ENCODE measurements around the gene TAL1. TPM values are rescaled to one million over a fixed set of nuclear protein-coding genes. Genes with fewer than 3 reads are reported as not detected.

TAL1 gene
- total RNA-seq, 2 experiments from 2014 or later, result not detected

- ATAC-seq (peak; percentile 33), DNase-seq (no peak)
- no peaks in the 10 kb centered on the region for H3K36me3 Mint-ChIP-seq
- no peak overlapping the region for H3K4me3 Mint-ChIP-seq
- H3K27ac Mint-ChIP-seq, result no peak overlapping the region
- H3K9me3 Mint-ChIP-seq (ENCODE audit: low read depth), result no peaks in the 10 kb centered on the region
- peaks cover 61% of the 10 kb centered on the region for H3K27me3 Mint-ChIP-seq
- peaks cover 13% of the 10 kb centered on the region for H3K4me1 Mint-ChIP-seq
- CTCF ChIA-PET, result interaction anchor here (0.6 to 1.8 kb wide), 4 partner anchors 22 to 199 kb away, joined by 4 to 5 read pairs (median 4); partner anchors contain the start of gene FOXD2
Measured at GRCh38 chr1:47238935-47239592, 7.0 kb upstream of the TAL1 start.

DNA sequence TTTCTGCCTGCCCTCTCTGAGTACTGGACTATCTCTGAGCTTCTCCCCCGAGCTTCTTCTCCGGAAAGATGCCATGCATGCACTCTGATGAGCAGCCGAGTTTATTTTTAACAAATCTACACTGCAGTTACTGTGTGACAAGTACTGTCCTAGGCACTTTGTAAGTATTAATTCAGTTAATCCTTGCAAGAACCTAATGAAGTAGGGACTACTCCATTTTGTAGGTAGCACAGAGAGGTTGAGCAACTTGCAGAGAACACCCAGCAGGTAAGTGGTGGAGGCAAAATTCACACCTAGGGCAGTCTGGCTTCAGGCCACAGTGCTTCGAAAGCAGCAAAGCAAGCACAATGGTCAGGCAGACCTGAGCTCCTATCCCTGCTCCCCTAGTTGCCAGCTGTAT, 3.8 kb upstream of the TAL1 start:
- CTCF ChIA-PET, result interaction anchor here (1.2 to 2.5 kb wide), 3 partner anchors 9 to 201 kb away, joined by 4 to 9 read pairs (median 4); partner anchors contain the start of gene FOXD2
- Mint-ChIP-seq H3K27ac (no peak overlapping the region), H3K4me1 (peaks cover 21% of the 10 kb centered on the region), H3K9me3 (ENCODE audit: low read depth) (no peaks in the 10 kb centered on the region), H3K4me3 (no peak overlapping the region), H3K36me3 (no peaks in the 10 kb centered on the region), H3K27me3 (peaks cover 72% of the 10 kb centered on the region)
- DNase-seq (no peak), ATAC-seq (no peak)

- CTCF ChIA-PET, result interaction anchor here (1.2 to 1.3 kb wide), 2 partner anchors 8 to 202 kb away, joined by 4 read pairs; partner anchors contain the start of gene FOXD2
- no peak overlapping the region for H3K27ac Mint-ChIP-seq
- peaks cover 23% of the 10 kb centered on the region for H3K4me1 Mint-ChIP-seq
- H3K9me3 Mint-ChIP-seq (ENCODE audit: low read depth), result no peaks in the 10 kb centered on the region
- ATAC-seq (no peak), DNase-seq (no peak)
- no peaks in the 10 kb centered on the region for H3K36me3 Mint-ChIP-seq
- H3K27me3 Mint-ChIP-seq, result peaks cover 78% of the 10 kb centered on the region
- no peak overlapping the region for H3K4me3 Mint-ChIP-seq
Measured at GRCh38 chr1:47235241-47235681, 3.2 kb upstream of the TAL1 start.

DNA sequence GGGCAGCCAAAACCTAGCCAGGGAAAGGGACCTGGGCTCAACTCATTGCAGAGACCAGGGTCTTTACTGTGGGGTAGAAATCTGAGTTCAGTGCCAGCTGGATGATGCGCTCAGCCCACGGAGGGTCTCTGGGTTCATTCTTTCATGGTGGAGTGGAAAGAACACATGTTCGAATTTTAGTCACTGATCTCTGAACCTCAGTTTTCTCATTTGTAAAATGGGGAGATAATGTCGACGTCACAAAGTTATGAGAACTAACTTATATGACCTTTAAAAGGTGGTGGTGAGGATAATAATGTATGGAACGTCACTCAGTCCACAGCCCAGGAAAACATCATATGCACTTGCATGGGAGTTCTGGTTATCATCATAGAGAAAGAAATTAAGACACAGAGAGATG, 1.2 kb upstream of the TAL1 start:
- no peak for ATAC-seq

DNA sequence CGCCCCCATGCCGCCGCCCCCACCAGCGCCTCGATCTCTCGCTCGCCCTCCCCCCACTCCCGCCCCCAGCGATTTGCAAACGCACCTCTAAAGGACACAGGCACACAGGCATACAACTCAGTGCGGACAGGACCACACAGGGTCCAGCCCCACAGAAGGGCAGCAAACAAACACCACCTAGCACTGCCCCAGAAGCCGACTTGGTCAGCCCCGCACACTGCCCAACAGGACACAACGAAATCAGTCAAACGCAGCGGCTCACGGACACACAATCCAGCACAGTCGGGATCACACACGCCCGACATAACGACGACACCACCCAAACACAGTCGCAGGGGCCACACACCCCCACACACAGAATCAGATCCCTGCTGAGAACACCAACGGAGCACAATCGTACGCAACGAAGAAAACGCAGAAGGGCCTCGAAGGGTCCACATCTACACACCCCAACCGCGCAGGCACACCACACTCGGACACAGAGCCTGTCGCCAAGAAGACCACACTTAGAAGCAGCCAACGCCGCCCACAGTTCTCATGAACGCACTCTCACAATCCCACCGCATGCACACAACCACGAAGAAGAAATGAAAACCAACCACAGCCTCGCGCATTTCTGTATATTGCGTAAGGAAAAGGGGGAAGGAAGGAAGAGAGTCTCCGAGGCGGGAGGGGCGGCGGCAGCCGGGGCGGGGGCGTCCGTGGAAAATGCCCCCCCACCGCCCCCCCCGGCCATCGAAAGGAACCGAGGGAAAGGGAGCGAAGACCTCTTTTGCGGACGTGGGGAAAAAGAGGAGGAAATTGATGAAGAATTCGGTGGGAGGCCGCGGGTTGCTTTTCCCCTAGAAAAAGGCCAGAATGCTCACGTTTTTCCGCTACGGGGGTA, 481 bp downstream of the TAL1 start:
- peak overlapping the region; percentile 6 for H3K27ac Mint-ChIP-seq
- H3K4me3 Mint-ChIP-seq, result peak overlapping the region; percentile 49
- CTCF ChIA-PET, result no interaction called here
- no peaks in the 10 kb centered on the region for H3K36me3 Mint-ChIP-seq
- H3K4me1 Mint-ChIP-seq, result peaks cover 15% of the 10 kb centered on the region
- ATAC-seq (peak; percentile 43), DNase-seq (no peak)
- no peaks in the 10 kb centered on the region for H3K9me3 Mint-ChIP-seq (ENCODE audit: low read depth)
- H3K27me3 Mint-ChIP-seq, result peaks cover 94% of the 10 kb centered on the region

More for the DNA sequence above, 1.2 kb upstream of the TAL1 start:
- H3K27ac Mint-ChIP-seq, result no peak overlapping the region
- H3K36me3 Mint-ChIP-seq, result no peaks in the 10 kb centered on the region
- CTCF ChIA-PET, result no interaction called here
- no peaks in the 10 kb centered on the region for H3K9me3 Mint-ChIP-seq (ENCODE audit: low read depth)
- DNase-seq, result no peak
- no peak overlapping the region for H3K4me3 Mint-ChIP-seq
- peaks cover 15% of the 10 kb centered on the region for H3K4me1 Mint-ChIP-seq
- peaks cover 87% of the 10 kb centered on the region for H3K27me3 Mint-ChIP-seq

DNA sequence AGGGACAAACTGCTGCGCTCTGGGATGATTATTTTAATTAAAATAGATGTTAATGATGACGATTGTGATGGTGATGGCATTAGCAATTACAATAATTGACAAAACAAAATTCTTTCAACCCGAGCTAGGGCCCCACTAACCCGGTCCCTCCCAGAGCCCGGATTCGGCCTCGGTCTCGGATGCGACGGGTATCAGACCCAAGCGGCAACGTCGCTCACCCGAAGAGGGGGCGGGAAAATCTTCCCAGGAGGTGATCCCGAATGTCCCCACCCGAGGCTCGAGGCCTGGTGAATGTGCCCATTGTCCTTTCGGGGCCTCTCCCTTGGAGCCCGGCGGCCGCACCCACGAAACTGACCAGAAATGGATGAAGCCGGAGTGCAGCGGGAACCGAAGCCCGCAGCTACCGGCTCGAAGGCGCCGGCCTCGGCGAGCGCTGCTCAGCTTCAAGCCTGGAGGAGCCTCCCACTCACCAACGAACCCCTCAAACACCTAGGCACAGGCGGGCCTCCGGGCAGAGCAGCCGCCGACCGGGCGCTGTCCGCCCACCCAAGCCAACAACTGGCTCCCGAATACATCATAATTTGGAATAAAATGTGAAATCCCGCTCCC, 1.2 kb downstream of the TAL1 start:
- DNase-seq (no peak), ATAC-seq (no peak)
- no peak overlapping the region for H3K27ac Mint-ChIP-seq
- H3K36me3 Mint-ChIP-seq, result no peaks in the 10 kb centered on the region
- CTCF ChIA-PET, result no interaction called here
- peaks cover 94% of the 10 kb centered on the region for H3K27me3 Mint-ChIP-seq
- H3K4me1 Mint-ChIP-seq, result peaks cover 18% of the 10 kb centered on the region
- H3K4me3 Mint-ChIP-seq, result no peak overlapping the region
- H3K9me3 Mint-ChIP-seq (ENCODE audit: low read depth), result no peaks in the 10 kb centered on the region

DNA sequence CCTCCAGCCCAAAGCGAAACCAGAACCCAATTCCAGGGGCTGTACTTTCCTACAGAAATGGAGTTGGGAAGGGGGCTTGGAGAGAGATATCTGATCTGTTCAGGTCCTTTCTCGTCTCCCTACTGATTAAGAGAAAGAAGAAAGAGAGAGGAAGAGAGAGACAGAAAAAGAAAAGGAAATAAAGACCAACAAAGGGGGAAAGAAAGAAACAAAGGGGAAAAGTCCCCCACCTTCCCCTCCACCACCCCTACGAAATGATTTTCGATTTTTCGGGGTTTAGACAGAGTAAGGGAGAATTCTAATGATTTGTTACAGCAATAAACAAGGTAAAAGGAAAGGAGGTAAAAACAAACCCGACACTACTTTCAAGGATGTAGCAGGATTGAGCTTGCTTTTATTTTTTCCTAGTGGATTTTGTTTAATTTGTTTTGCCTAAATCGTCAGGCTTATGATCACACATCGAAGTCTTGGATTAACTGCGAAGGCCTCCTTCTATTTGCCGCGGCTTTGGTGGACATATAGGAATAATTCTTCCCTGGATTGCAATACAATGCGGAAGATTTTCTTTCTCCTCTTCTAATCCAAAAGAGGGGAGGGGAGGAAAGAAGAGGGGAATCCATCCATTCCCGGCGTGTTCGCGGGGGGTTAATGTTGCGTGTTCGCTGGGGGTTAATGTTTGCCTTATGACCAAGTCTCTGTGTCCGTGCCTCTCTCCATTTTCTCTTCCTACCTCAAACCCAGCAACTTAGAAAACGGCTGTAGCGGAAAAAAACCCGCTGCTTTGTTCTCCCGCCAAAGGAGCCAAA, 1.9 kb downstream of the TAL1 start:
- DNase-seq, result no peak
- H3K27me3 Mint-ChIP-seq, result peaks cover 91% of the 10 kb centered on the region
- CTCF ChIA-PET, result interaction anchor here (0.9 kb wide), 1 partner anchor 37 kb away, joined by 3 read pairs; no protein-coding TSS in a partner anchor
- H3K4me1 Mint-ChIP-seq, result peaks cover 16% of the 10 kb centered on the region
- H3K36me3 Mint-ChIP-seq, result no peaks in the 10 kb centered on the region
- H3K4me3 Mint-ChIP-seq, result no peak overlapping the region
- no peaks in the 10 kb centered on the region for H3K9me3 Mint-ChIP-seq (ENCODE audit: low read depth)
- no peak for ATAC-seq
- peak overlapping the region; percentile 37 for H3K27ac Mint-ChIP-seq

GRCh38 chr1:47229031-47229885, 2.8 kb downstream of the TAL1 start:
- ATAC-seq (no peak), DNase-seq (no peak)
- Mint-ChIP-seq H3K27me3 (peaks cover 83% of the 10 kb centered on the region), H3K36me3 (no peaks in the 10 kb centered on the region), H3K9me3 (ENCODE audit: low read depth) (no peaks in the 10 kb centered on the region), H3K4me3 (no peak overlapping the region), H3K27ac (no peak overlapping the region), H3K4me1 (peaks cover 16% of the 10 kb centered on the region)
- CTCF ChIA-PET, result interaction anchor here (0.9 kb wide), 1 partner anchor 36 kb away, joined by 3 read pairs; no protein-coding TSS in a partner anchor

- H3K9me3 Mint-ChIP-seq (ENCODE audit: low read depth), result no peaks in the 10 kb centered on the region
Measured at GRCh38 chr1:47228644-47229030, 3.4 kb downstream of the TAL1 start.

GRCh38 chr1:47227341-47228232, 4.4 kb downstream of the TAL1 start:
- no peak overlapping the region for H3K4me3 Mint-ChIP-seq
- H3K36me3 Mint-ChIP-seq, result no peaks in the 10 kb centered on the region
- H3K4me1 Mint-ChIP-seq, result peaks cover 16% of the 10 kb centered on the region
- no peak overlapping the region for H3K27ac Mint-ChIP-seq
- ATAC-seq (no peak), DNase-seq (no peak)
- CTCF ChIA-PET, result interaction anchor here (0.9 to 1.6 kb wide), 6 partner anchors 8 to 483 kb away, joined by 3 to 5 read pairs (median 4); no protein-coding TSS in a partner anchor
- H3K9me3 Mint-ChIP-seq (ENCODE audit: low read depth), result no peaks in the 10 kb centered on the region
- peaks cover 66% of the 10 kb centered on the region for H3K27me3 Mint-ChIP-seq

More at GRCh38 chr1:47228644-47229030, 3.4 kb downstream of the TAL1 start:
- DNase-seq, result no peak
- peaks cover 76% of the 10 kb centered on the region for H3K27me3 Mint-ChIP-seq
- no peaks in the 10 kb centered on the region for H3K36me3 Mint-ChIP-seq
- ATAC-seq, result no peak
- CTCF ChIA-PET, result interaction anchor here (0.9 kb wide), 1 partner anchor 482 kb away, joined by 3 read pairs; no protein-coding TSS in a partner anchor
- H3K4me3 Mint-ChIP-seq, result no peak overlapping the region
- peaks cover 16% of the 10 kb centered on the region for H3K4me1 Mint-ChIP-seq
- H3K27ac Mint-ChIP-seq, result no peak overlapping the region

DNA sequence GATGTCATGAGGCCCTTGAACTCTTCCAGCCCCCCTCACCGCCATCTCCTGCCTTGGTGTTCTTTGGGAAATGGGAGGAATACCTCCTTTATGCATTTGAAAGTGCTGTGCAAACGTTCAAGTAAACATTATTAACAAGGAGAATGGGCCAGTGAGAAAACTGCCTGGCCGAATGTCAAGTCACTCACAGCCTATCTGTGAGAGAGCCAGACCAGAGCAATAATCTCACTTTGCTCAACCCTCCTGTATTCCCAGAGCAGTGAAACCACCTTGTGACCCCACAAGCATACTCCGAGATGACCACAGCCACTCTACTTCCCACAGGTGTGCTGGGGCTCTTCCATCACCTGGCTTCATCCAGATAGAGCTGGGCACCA, 5.2 kb downstream of the TAL1 start:
- Mint-ChIP-seq H3K9me3 (ENCODE audit: low read depth) (no peaks in the 10 kb centered on the region), H3K36me3 (no peaks in the 10 kb centered on the region), H3K27me3 (peaks cover 61% of the 10 kb centered on the region), H3K4me3 (no peak overlapping the region), H3K4me1 (peaks cover 14% of the 10 kb centered on the region), H3K27ac (no peak overlapping the region)
- ATAC-seq (no peak), DNase-seq (no peak)
- CTCF ChIA-PET, result interaction anchor here (1.0 to 1.6 kb wide), 5 partner anchors 9 to 223 kb away, joined by 3 to 5 read pairs (median 4); no protein-coding TSS in a partner anchor

Data from activated CD8-positive, alpha-beta memory T cell treated with anti-CD3 and anti-CD28 coated beads, Interleukin-2, amount 10 ng/mL, durations not matched to agents 7 days and 5 days (primary cell).